HEK293 (cell line): ENCODE measurements around the gene CD109.
"Not testable (repeated sequence)": the region's sequence is repeated elsewhere in the genome, so short reads cannot be mapped to it uniquely, and the experiment has no call there.

Experiments used
- CTCF ChIA-PET: fragments of 350-600 bp; formaldehyde crosslinking; extraction: SDS; loops from one replicate; lab custom pipeline; 2021; ENCODE audit warnings: antibody characterized with exemption; lab: Yijun Ruan, JAX
- POLR2A ChIA-PET: fragments of 300-600 bp; formaldehyde crosslinking; extraction: SDS; loops from one replicate; lab custom pipeline; 2020; ENCODE audit warnings: antibody characterized with exemption, inconsistent platforms; lab: Yijun Ruan, JAX
- H3K27ac ChIP-seq: fragments of 200-500 bp; sonication (Bioruptor generic); 2 replicates; pipeline ENCODE4 v1.5.1; 2014; ENCODE audit warnings: low read depth, low read length, control low read depth, inconsistent platforms; ENCODE audit errors: extremely low read depth
- H3K36me3 ChIP-seq, 2 experiments: fragments of 200-500 bp in 1 of 2; sonication (Bioruptor generic) in 1 of 2; 1 replicate in 1 of 2; 2 replicates in 1 of 2; pipeline ENCODE4 v1.5.1; 2014 to 2017; ENCODE audit warnings: inconsistent platforms in 2 of 2, low read length in 2 of 2; ENCODE audit not compliant: control insufficient read depth in 2 of 2, insufficient read depth in 1 of 2
- H3K4me1 ChIP-seq: fragments of 200-500 bp; sonication (Bioruptor generic); 2 replicates; pipeline ENCODE4 v1.5.1; 2014; ENCODE audit warnings: mild to moderate bottlenecking, low read length, inconsistent platforms; ENCODE audit not compliant: control insufficient read depth, insufficient read depth
- H3K4me3 ChIP-seq: 2 replicates; pipeline ENCODE4 v1.5.1; 2011; ENCODE audit warnings: low read depth, mild to moderate bottlenecking, control low read depth, low read length, moderate library complexity
- H3K9me3 ChIP-seq: fragments of 200-500 bp; sonication (Bioruptor generic); 2 replicates; pipeline ENCODE4 v1.5.1; 2014; ENCODE audit warnings: low read depth, low read length, inconsistent platforms; ENCODE audit not compliant: control insufficient read depth, insufficient read depth
- OVOL3 ChIP-seq: fragments of 450-650 bp; formaldehyde crosslinking; IDR thresholded peaks from 2 replicates; pipeline ENCODE4 v1.5.1; 2016; ENCODE audit warnings: missing biosample characterization, missing genetic modification characterization
- SCRT1 ChIP-seq: fragments of 450-650 bp; formaldehyde crosslinking; IDR thresholded peaks from 2 replicates; pipeline ENCODE4 v1.5.1; 2016; ENCODE audit warnings: missing biosample characterization, missing genetic modification characterization, borderline replicate concordance
- ZBTB48 ChIP-seq: fragments of 450-650 bp; formaldehyde crosslinking; IDR thresholded peaks from 2 replicates; pipeline ENCODE4 v1.5.1; 2016; ENCODE audit warnings: missing biosample characterization, missing genetic modification characterization
- ZBTB8A ChIP-seq: fragments of 450-650 bp; formaldehyde crosslinking; IDR thresholded peaks from 2 replicates; pipeline ENCODE4 v1.5.1; 2016; ENCODE audit warnings: missing biosample characterization, missing genetic modification characterization
- ZNF138 ChIP-seq: fragments of 450-650 bp; formaldehyde crosslinking; IDR thresholded peaks from 2 replicates; pipeline ENCODE4 v1.5.1; 2016; ENCODE audit warnings: missing biosample characterization, missing genetic modification characterization, borderline replicate concordance
- ZNF140 ChIP-seq: fragments of 450-650 bp; formaldehyde crosslinking; IDR thresholded peaks from 2 replicates; pipeline ENCODE4 v1.5.1; 2016; ENCODE audit warnings: missing biosample characterization, missing genetic modification characterization
- ZNF239 ChIP-seq: fragments of 450-650 bp; formaldehyde crosslinking; IDR thresholded peaks from 2 replicates; pipeline ENCODE4 v1.5.1; 2016; ENCODE audit warnings: missing biosample characterization, missing genetic modification characterization
- ZNF302 ChIP-seq: fragments of 450-650 bp; formaldehyde crosslinking; IDR thresholded peaks from 2 replicates; pipeline ENCODE4 v1.5.1; 2016; ENCODE audit warnings: missing biosample characterization, missing genetic modification characterization, low read depth
- ZNF426 ChIP-seq: fragments of 450-650 bp; formaldehyde crosslinking; IDR thresholded peaks from 2 replicates; pipeline ENCODE4 v1.5.1; 2017; ENCODE audit warnings: missing biosample characterization, missing genetic modification characterization, mild to moderate bottlenecking, inconsistent platforms, moderate library complexity
- ZNF529 ChIP-seq: fragments of 450-650 bp; formaldehyde crosslinking; IDR thresholded peaks from 2 replicates; pipeline ENCODE4 v1.5.1; 2017; ENCODE audit warnings: missing genetic modification characterization, missing biosample characterization; ENCODE audit not compliant: insufficient replicate concordance
- ZNF654 ChIP-seq: fragments of 450-650 bp; formaldehyde crosslinking; IDR thresholded peaks from 2 replicates; pipeline ENCODE4 v1.5.1; 2016; ENCODE audit warnings: low read depth, missing biosample characterization, missing genetic modification characterization
- ZNF660 ChIP-seq: fragments of 450-650 bp; IDR thresholded peaks from 2 replicates; pipeline ENCODE4 v1.5.1; 2018; ENCODE audit warnings: missing biosample characterization, mild to moderate bottlenecking, missing genetic modification characterization
- ZNF692 ChIP-seq: fragments of 450-650 bp; formaldehyde crosslinking; IDR thresholded peaks from 2 replicates; pipeline ENCODE4 v1.5.1; 2016; ENCODE audit warnings: missing biosample characterization, missing genetic modification characterization
- ZNF791 ChIP-seq: fragments of 450-650 bp; formaldehyde crosslinking; IDR thresholded peaks from 2 replicates; pipeline ENCODE4 v1.5.1; 2016; ENCODE audit warnings: missing biosample characterization, missing genetic modification characterization
- ZSCAN16 ChIP-seq: fragments of 450-650 bp; formaldehyde crosslinking; IDR thresholded peaks from 2 replicates; pipeline ENCODE4 v1.5.1; 2016; ENCODE audit warnings: missing biosample characterization, missing genetic modification characterization
- TF ChIP-seq, protein P1 (sequence below): fragments of 450-650 bp; formaldehyde crosslinking; IDR thresholded peaks from 2 replicates; pipeline ENCODE4 v1.5.1; 2016; ENCODE audit warnings: missing biosample characterization, missing genetic modification characterization

CD109 gene

GRCh38 chr6:73724389-73724788 is 28.4 kb downstream of the CD109 start:
- Histone ChIP-seq H3K4me1 (no peaks in the 10 kb centered on the region), H3K4me3 (no peak overlapping the region), H3K27ac (no peak overlapping the region), H3K36me3 (no peaks in the 10 kb centered on the region), H3K9me3 (no peaks in the 10 kb centered on the region)
- no peak for TF ChIP-seq ZSCAN16 (tag by site-specific recombination)
- no peak for TF ChIP-seq ZNF138 (tag by site-specific recombination)
- TF ChIP-seq ZNF140, result no peak
- no peak for TF ChIP-seq ZBTB8A (tag by site-specific recombination)
- no peak for TF ChIP-seq ZNF239 (tag by site-specific recombination)
- no peak for TF ChIP-seq OVOL3 (tag by site-specific recombination)
- no peak for TF ChIP-seq ZNF302 (tag by site-specific recombination)
- TF ChIP-seq ZNF426 (tag by site-specific recombination), result no peak
- no peak for TF ChIP-seq ZNF654 (tag by site-specific recombination)
- TF ChIP-seq ZNF660 (tag by site-specific recombination), result no peak
- TF ChIP-seq ZNF791 (tag by site-specific recombination), result no peak
- no peak for TF ChIP-seq SCRT1 (tag by site-specific recombination)
- TF ChIP-seq, protein P1, sequence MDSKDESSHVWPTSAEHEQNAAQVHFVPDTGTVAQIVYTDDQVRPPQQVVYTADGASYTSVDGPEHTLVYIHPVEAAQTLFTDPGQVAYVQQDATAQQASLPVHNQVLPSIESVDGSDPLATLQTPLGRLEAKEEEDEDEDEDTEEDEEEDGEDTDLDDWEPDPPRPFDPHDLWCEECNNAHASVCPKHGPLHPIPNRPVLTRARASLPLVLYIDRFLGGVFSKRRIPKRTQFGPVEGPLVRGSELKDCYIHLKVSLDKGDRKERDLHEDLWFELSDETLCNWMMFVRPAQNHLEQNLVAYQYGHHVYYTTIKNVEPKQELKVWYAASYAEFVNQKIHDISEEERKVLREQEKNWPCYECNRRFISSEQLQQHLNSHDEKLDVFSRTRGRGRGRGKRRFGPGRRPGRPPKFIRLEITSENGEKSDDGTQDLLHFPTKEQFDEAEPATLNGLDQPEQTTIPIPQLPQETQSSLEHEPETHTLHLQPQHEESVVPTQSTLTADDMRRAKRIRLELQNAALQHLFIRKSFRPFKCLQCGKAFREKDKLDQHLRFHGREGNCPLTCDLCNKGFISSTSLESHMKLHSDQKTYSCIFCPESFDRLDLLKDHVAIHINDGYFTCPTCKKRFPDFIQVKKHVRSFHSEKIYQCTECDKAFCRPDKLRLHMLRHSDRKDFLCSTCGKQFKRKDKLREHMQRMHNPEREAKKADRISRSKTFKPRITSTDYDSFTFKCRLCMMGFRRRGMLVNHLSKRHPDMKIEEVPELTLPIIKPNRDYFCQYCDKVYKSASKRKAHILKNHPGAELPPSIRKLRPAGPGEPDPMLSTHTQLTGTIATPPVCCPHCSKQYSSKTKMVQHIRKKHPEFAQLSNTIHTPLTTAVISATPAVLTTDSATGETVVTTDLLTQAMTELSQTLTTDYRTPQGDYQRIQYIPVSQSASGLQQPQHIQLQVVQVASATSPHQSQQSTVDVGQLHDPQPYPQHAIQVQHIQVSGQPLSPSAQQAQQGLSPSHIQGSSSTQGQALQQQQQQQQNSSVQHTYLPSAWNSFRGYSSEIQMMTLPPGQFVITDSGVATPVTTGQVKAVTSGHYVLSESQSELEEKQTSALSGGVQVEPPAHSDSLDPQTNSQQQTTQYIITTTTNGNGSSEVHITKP (tag by site-specific recombination), result no peak
- CTCF ChIA-PET, result interaction anchor here (0.6 to 1.6 kb wide), 3 partner anchors 8 to 20 kb away, joined by 3 to 10 read pairs (median 3); no protein-coding TSS in a partner anchor
- POLR2A ChIA-PET, result no interaction called here

- H3K36me3 ChIP-seq, H3K4me3 ChIP-seq, POLR2A ChIA-PET, H3K9me3 ChIP-seq, H3K4me1 ChIP-seq, H3K27ac ChIP-seq: not testable (repeated sequence)
- CTCF ChIA-PET, result interaction anchor here (1.5 kb wide), 1 partner anchor 11 kb away, joined by 6 read pairs; no protein-coding TSS in a partner anchor
These were observed 29.2 kb downstream of the CD109 start for GRCh38 chr6:73725192-73725591.

- no peak for TF ChIP-seq ZNF692
- no peak for TF ChIP-seq ZNF529 (tag by site-specific recombination)
- no peak for TF ChIP-seq ZBTB48 (tag by site-specific recombination)
- ChIA-PET POLR2A (no interaction called here), CTCF (interaction anchor here (0.6 to 1.7 kb wide), 4 partner anchors 31 to 1483 kb away, joined by 3 to 5 read pairs (median 4); partner anchors contain the start of gene CD109)
- Histone ChIP-seq H3K4me3 (no peak overlapping the region), H3K9me3 (no peaks in the 10 kb centered on the region), H3K36me3 (peaks cover 0 to 8% of the 10 kb centered on the region in 2 experiments; a peak in 1 of 3 replicates), H3K27ac (no peak overlapping the region), H3K4me1 (no peaks in the 10 kb centered on the region)
These were observed 31.1 kb downstream of the CD109 start for GRCh38 chr6:73727114-73727513.
